Left colon (tissue), 2 donors: ENCODE results near the gene LNP1. TPM values are rescaled to one million over a fixed set of nuclear protein-coding genes. Genes with fewer than 3 reads are reported as not detected.

Experiments used
- total RNA-seq, 2 donors: library from RNA; stranded (reverse); fragmentation: NEBNext Ultra II Directional; extraction: Animal tissue kit (Norgen Biotek cat#: 25700); gene quantifications; one replicate each; pipeline ENCODE4 v1.2.1, GENCODE V29; 2021
- donor health status: DM: no; HTN: no; CAD: no.
- donor health status: DM: yes; HTN: yes; CAD: no.

The LNP1 gene
- total RNA-seq, 2 donors from 2014 or later: 1.0 to 1.1 TPM

Other genes with a start within 250 kb of the LNP1 start
- 10 to 100 TPM; 38.2 to 50.9 TPM for gene TBC1D23, start 140.5 kb upstream of the LNP1 start, total RNA-seq
- 10 to 100 TPM; 23.5 to 25.9 TPM for gene NIT2, start 66.8 kb upstream of the LNP1 start, total RNA-seq
- 10 to 100 TPM; 38.0 to 45.3 TPM for gene TOMM70, start 450 bp upstream of the LNP1 start, total RNA-seq
- gene TMEM45A, start 91.1 kb downstream of the LNP1 start, total RNA-seq: 1 to 10 TPM; 1.9 to 4.6 TPM
- gene ADGRG7, start 208.1 kb downstream of the LNP1 start, total RNA-seq: 10 to 100 TPM; 11.7 to 15.6 TPM